GM21367 (cell line): Measurements from ENCODE around the gene ERC1.
"Not testable (repeated sequence)": the region's sequence is repeated elsewhere in the genome, so short reads cannot be mapped to it uniquely, and the experiment has no call there.

Experiments
- ATAC-seq: cut with Tn5 transposase; IDR thresholded peaks from one replicate; pipeline ENCODE4 v1.9.1; 2021; ENCODE audit not compliant: unreplicated experiment

ERC1 gene

DNA sequence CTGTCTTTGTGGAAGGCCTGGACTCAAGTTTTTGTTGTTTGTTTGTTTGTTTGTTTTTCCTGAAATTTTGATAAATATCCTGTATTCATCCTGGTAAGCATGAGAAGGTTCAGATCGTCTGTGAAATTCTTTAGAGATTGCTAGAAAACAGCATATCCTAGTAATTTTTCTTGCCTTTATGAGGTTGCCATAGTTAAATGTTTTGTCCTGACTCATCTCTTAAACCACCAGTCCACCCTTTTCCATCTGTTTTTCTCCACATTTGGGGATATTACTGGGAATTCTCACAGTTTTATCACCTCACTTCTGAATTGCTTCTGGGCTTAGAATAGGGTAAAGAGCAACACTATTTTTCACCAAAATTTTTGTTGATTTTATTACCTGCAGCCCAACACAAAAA, 355.1 kb downstream of the ERC1 start:
- no peak for ATAC-seq

DNA sequence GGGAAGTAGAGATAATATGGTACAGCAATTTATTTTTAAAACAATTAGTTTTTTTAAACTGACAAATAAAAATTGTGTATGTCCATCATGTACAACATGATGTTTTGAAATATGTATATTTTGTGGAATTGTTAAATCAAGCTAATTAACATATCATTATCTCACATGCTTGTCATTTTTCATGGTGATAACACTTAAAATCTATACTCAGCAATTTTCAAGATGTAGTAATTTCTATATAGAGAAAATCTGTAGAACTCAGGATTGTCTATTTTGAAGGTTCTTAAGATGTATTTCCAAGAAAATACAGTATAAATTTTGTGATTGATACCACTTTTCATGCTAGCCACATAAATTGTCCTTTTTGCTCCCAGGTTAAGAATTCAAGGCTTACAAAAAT, 356.3 kb downstream of the ERC1 start:
- ATAC-seq, result no peak

DNA sequence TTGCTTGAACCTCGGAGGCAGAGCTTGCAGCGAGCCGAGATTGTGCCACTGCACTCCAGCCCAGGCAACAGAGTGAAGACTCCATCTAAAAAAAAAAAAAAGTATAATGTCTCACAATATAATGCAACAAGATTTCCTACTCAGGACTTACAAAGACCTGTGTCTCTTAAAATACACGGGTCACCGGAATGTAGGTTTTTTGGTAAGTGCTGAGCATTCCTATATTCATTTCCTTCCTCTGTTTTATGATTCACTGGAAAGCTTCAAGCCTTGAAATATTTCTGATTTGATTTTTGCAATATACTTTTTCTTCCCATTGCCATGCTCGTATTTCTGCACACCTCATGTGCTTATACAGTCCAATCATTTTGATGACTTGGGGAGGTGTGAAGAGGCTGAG, 357.6 kb downstream of the ERC1 start:
- no peak for ATAC-seq

- ATAC-seq, result no peak
These were observed 359.3 kb downstream of the ERC1 start for GRCh38 chr12:1350055-1350933.

DNA sequence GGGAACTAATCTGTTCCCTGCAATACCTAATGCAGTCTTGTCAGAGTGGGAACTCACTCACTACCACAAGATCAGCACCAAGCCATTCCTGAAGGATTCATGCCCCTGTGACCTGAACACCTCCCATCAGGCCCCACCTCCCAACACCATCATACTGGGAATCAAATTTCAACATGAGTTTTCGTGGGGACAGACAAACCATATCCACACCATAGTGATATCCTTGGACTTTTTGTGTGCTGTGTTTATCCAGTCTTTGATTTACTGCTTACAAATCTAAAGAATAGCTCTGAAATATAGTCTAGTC, 359.9 kb downstream of the ERC1 start:
- ATAC-seq, result no peak

DNA sequence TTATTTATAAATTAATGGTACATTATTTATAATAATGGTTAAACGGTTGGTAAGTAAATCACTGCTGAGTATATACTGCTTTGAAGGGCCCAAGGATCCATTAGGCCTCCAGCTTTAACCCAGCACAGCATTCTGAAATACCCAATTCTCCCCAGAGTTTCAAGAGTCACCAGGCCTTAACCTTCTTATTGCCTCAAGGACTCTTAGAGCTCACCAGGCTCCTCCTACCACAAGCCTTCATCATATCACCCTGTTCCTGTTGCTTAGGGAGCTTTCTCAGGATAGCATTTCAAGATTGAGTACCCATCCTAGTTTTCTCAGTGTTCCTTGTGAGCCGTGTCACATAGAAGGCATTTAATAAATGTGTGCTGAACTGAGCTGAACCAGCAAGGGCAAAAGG, 360.9 kb downstream of the ERC1 start:
- no peak for ATAC-seq

DNA sequence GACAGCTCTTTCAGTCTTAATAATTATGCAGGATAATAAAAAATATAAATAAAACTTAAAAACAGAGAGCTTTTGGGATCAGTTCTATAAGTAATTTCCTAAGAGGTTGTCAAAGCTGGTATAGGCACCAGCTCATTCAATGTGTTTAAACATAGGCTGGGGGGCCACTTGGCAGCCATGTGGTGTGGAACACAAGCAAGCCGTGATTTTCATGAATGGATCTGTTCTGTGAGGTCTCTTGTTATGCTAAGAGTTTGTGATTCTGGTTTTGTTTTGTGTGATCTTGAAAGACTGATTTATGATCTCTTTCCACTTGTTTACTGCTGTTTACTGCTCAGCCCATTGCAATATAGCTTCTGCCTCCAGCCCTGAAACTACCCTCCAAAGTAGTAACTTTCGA, 362.4 kb downstream of the ERC1 start:
- no peak for ATAC-seq

GRCh38 chr12:1355396-1355795, 364.4 kb downstream of the ERC1 start:
- ATAC-seq, result no peak

GRCh38 chr12:1355871-1356270, 364.8 kb downstream of the ERC1 start:
- ATAC-seq, result not testable (repeated sequence)

DNA sequence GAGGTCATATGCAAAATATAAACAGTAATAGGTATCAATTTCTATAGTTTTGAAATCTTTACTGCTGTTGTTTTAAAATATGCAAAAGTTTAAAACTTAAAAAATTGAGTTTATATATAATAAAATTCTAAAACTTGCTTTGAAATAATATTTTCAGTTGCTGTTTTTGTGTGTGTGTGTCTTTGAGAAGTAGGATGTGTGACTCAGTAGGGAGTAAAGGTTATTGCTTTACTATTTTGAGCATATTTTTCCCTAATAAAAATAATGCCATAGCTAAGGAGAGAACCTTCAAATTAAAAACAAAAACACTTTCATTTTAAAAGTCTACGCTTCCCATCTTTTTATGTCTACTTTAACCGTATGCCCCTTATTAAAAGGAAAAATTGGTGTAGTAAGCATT, 365.3 kb downstream of the ERC1 start:
- ATAC-seq, result no peak

- ATAC-seq, result no peak
These were observed 366.1 kb downstream of the ERC1 start for GRCh38 chr12:1357171-1357570.

DNA sequence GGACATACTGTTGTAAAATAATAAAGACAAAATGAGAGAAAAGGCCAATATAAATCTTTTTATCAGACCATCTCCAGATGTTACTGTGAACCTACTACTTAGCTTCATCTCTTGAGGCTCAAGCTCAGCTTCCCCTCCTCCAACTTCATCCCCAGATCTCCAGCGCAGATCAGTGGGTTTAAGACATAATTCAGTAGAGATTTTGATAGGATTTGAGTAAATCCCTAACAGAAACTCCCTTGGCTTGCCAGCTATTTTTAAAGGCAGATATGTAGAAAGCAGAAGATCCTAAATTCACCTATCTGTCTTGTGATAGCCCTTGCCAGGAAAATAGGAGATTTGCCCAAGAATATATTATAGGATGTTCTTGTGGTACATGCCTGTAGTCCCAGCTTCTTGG, 366.7 kb downstream of the ERC1 start:
- ATAC-seq, result no peak

DNA sequence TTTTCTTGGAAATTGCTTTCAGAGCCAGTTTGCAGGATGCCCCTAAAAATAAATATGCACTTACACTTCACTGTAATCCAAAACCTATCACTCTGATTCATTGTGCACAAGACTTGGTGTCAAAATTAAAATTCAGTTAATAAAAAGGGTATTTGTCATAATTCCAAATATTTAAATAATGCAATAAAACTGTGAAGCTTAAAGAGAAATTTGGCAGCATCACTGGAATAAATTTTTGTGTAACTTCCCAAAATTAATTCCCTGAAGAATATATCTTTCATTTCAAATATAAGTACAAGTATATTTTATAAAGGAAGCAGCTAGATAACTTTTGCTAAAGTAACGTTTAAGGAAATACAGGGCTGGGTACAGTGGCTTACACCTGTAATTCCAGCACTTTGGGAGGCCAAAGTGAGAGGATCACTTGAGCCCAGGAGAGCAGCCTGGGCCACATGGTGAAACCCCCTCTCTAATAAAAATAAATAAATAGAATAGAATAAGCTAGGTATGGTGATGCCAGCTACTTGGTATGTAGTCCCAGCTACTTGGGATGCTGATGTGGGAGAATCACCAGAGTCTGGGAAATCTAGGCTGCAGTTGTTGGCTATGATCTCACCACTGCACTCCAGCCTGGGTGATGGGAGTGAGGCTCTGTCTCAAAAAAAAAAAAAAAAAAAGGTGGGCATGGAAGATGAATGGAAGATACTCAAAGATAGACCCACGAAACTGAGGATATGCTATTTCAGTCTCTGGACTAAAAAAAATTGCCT, 369.6 kb downstream of the ERC1 start:
- no peak for ATAC-seq

- no peak for ATAC-seq
These were observed 371.2 kb downstream of the ERC1 start for GRCh38 chr12:1362143-1362662.

DNA sequence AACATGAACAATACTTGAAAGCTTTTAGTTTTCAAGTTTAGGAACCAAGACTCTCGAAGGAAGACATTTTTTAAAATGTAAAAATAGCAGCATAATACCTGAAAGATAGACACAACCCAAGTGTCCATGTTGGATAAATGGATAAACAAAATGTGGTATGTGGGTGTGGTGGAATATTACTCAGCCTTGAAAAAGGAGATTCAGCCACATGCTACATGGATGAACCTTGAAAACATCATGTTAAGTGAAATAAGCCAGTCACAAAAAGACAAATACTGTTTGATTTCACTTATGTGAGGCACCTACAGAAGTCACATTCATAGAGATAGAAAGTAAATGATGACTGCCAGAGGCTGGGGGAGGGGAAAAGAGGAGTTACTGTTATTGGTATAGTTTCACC, 374.7 kb downstream of the ERC1 start:
- no peak for ATAC-seq

DNA sequence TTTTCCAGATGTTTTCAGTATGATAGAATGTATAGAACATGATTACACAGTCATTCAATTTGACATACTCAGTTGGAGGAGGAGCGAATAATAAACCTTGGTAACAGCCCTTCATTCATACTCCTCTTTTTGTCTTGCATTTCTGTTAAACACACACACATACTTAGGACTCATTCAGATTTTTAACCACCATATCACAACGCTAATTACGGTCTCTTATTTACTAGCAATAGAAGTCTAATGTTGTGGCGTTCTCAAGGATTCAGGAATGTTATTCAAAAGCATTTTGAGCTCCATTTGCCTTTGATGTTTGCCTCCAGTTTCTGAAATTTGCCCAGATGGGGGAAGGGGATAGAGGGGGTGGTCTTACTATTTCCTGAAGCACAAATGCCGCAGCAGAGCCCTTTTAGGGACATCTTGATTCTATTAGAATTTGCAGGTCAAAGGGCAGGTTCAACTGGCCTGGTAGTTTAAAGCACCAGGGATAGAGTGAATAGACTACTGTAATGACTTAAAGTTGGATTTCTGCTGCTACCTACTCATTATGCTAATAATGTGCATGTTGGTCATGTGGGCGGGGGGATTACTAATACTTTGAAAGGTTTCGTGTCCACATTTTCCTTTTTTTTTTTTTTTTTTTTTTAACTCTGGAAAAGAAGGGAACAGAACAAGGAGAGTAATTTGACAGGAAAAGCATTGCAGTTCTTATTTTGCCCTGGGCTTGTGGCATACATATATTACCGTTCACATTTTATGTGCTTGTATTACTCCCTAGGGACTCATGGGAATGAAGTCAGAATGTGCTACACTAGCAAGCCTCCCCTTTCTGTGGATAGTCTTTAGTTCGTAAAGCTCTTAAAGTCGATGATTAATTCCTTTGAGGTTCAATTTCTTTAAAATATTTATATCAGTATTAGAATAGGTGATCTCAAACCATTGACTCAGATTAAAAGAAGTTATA, 376.6 kb downstream of the ERC1 start:
- no peak for ATAC-seq

DNA sequence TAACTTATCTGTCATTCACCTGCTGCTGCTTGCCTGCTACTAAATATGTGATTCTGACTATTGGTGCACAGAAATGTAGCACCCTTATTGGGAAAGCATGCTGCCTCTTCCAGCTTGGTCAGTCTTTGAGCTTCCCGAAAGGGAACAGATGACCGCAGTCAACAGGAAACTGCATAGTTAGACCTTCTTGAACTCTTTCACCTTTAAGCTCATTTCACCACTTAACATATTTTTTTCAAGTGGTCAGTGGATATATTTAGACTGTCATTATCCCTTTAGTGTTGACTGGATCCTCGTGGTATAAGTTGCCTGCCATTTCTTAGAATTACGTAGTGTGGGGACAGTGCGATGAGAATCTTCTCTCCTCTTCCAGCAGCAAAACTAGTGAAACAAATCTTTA, 378.4 kb downstream of the ERC1 start:
- no peak for ATAC-seq

GRCh38 chr12:1369938-1370500, 379.0 kb downstream of the ERC1 start:
- ATAC-seq, result no peak

DNA sequence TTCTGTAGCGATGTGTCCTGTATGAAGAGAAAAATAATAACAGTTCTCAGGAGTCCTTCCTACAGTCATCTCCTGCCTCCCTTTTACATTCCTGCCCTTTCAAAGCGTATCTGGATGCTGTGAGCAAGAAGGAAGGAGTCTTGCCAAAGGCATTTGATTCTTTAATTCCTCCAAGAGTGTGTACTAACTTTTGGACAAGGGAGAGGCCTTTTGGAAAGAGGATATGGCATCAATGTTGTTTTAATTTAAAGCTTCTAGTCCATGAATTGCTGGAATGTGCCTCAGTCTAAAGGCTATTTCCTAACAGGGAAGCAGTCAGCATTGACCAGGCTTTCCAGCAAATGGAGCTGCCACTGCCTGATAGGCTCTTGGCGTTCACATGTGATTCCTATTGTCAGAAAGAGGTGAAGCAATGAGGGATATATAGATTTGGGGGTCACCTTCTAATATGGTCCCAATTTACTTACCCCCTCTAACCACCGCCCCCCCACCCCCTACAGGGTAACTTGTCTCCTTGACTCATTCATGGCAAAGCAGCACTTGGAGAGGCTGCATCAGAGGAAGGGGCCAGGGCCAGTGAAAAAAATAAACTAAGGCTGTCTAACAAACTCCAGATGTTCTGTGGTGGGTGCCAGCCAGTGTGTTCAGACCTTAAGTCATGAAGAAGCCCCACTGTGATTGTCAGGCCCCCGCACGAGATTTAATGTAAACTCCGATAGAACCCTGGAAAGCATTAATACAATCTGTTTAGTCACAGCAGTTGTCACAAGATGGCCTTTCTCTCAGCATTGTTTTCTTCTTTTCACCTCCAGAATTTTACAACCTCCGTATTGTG, 383.1 kb downstream of the ERC1 start:
- no peak for ATAC-seq

DNA sequence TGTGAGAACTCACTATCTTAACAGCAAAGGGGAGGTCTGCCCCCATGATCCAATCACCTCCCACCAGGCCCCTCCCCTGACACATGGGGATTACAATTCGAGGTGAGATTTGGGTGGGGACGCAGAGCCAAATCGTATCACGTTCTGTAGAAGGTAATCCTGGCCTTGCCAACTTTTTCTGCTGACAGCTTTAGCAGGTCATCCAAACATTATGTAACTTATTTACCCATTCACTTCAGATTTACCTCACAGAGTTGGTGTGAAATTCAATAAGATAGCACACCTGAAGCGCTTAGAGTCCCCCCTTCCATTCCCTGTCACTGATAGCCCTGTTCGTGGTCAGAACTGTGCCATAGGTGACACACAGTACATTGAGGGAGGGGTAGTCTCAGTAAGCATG, 384.3 kb downstream of the ERC1 start:
- ATAC-seq, result no peak
